HFFc6 (cell line): Measurements from ENCODE around the gene IL1R1. TPM values are rescaled to one million over a fixed set of nuclear protein-coding genes. Genes with fewer than 3 reads are reported as not detected.

Experiments used
- DNase-seq: peaks from one replicate; pipeline ENCODE4 v3.0.0-alpha.2; 2018
- H3K27ac Mint-ChIP-seq: 2 replicates; pipeline ENCODE4 v1.8.0; 2020; ENCODE audit warnings: mild to moderate bottlenecking, mixed read lengths
- H3K27me3 Mint-ChIP-seq: 2 replicates; pipeline ENCODE4 v1.8.0; 2021; ENCODE audit warnings: mild to moderate bottlenecking, moderate library complexity, mixed read lengths; ENCODE audit not compliant: insufficient read depth
- H3K36me3 Mint-ChIP-seq: 2 replicates; pipeline ENCODE4 v1.8.0; 2021; ENCODE audit warnings: low read depth, mixed read lengths
- H3K4me1 Mint-ChIP-seq: 2 replicates; pipeline ENCODE4 v1.8.0; 2020; ENCODE audit warnings: low read depth, mixed read lengths
- H3K4me3 Mint-ChIP-seq: 2 replicates; pipeline ENCODE4 v1.8.0; 2020; ENCODE audit warnings: mild to moderate bottlenecking, moderate library complexity, mixed read lengths
- H3K9me3 Mint-ChIP-seq: 2 replicates; pipeline ENCODE4 v1.8.0; 2020; ENCODE audit warnings: mild to moderate bottlenecking, mixed read lengths
- CTCF ChIP-seq: fragments of 200-600 bp; sonication (generic); IDR thresholded peaks from 2 replicates; pipeline ENCODE4 v1.5.0; 2021; ENCODE audit warnings: antibody characterized with exemption, mild to moderate bottlenecking
- total RNA-seq, 6 experiments: library from RNA; stranded (reverse); fragmentation: NEBNext Ultra II Directional; extraction: Animal tissue kit (Norgen Biotek cat#: 25700); gene quantifications; 2 replicates in 1 of 6; 3 replicates in 5 of 6; pipeline ENCODE4 v1.2.3, GENCODE V29; 2021

IL1R1 gene
- total RNA-seq, 6 experiments from 2014 or later = 13.8 to 25.0 (median 22.9) TPM

- Mint-ChIP-seq H3K27ac (no peak overlapping the region), H3K4me1 (peaks cover 60% of the 10 kb centered on the region), H3K4me3 (no peak overlapping the region), H3K9me3 (no peaks in the 10 kb centered on the region), H3K27me3 (no peaks in the 10 kb centered on the region; the same call in 1 of the 2 replicates), H3K36me3 (peaks cover 9% of the 10 kb centered on the region; the same call in 1 of the 2 replicates)
- no peak for TF ChIP-seq CTCF
- no peak for DNase-seq
Observed at GRCh38 chr2:102109016-102109415, 33.5 kb upstream of the IL1R1 start.

- no peak for TF ChIP-seq CTCF
- peaks cover 59% of the 10 kb centered on the region for H3K4me1 Mint-ChIP-seq
- H3K27ac Mint-ChIP-seq = no peak overlapping the region
- H3K9me3 Mint-ChIP-seq = no peaks in the 10 kb centered on the region
- H3K36me3 Mint-ChIP-seq = peaks cover 9% of the 10 kb centered on the region; the same call in 1 of the 2 replicates
- no peak overlapping the region for H3K4me3 Mint-ChIP-seq
- no peaks in the 10 kb centered on the region; the same call in 1 of the 2 replicates for H3K27me3 Mint-ChIP-seq
- no peak for DNase-seq
Observed at GRCh38 chr2:102110171-102110570, 32.4 kb upstream of the IL1R1 start.

- peaks cover 59% of the 10 kb centered on the region for H3K4me1 Mint-ChIP-seq
- no peak for DNase-seq
Observed at GRCh38 chr2:102110596-102111334, 31.8 kb upstream of the IL1R1 start.

GRCh38 chr2:102111823-102112222 lies 30.7 kb upstream of the IL1R1 start:
- no peaks in the 10 kb centered on the region; the same call in 1 of the 2 replicates for H3K27me3 Mint-ChIP-seq
- H3K4me3 Mint-ChIP-seq = no peak overlapping the region
- no peak overlapping the region for H3K27ac Mint-ChIP-seq
- H3K9me3 Mint-ChIP-seq = no peaks in the 10 kb centered on the region
- no peak for DNase-seq
- H3K36me3 Mint-ChIP-seq = peaks cover 17% of the 10 kb centered on the region
- peaks cover 56% of the 10 kb centered on the region for H3K4me1 Mint-ChIP-seq
- no peak for TF ChIP-seq CTCF

More at GRCh38 chr2:102110596-102111334, 31.8 kb upstream of the IL1R1 start:
- no peak overlapping the region for H3K4me3 Mint-ChIP-seq
- TF ChIP-seq CTCF = no peak
- H3K9me3 Mint-ChIP-seq = no peaks in the 10 kb centered on the region
- no peak overlapping the region for H3K27ac Mint-ChIP-seq
- peaks cover 15% of the 10 kb centered on the region for H3K36me3 Mint-ChIP-seq
- no peaks in the 10 kb centered on the region; the same call in 1 of the 2 replicates for H3K27me3 Mint-ChIP-seq

- Mint-ChIP-seq H3K9me3 (no peaks in the 10 kb centered on the region), H3K4me1 (peaks cover 61% of the 10 kb centered on the region), H3K4me3 (no peak overlapping the region), H3K27ac (no peak overlapping the region), H3K27me3 (no peaks in the 10 kb centered on the region; the same call in 1 of the 2 replicates), H3K36me3 (peaks cover 17% of the 10 kb centered on the region)
- TF ChIP-seq CTCF = no peak
- no peak for DNase-seq
Observed at GRCh38 chr2:102112271-102112670, 30.3 kb upstream of the IL1R1 start.
